CMK (cell line): ENCODE results near the gene EVPL.

Experiments
- DNase-seq: peaks from one replicate; pipeline ENCODE4 v3.0.0-alpha.2; 2010; ENCODE audit warnings: low read depth

EVPL gene

GRCh38 chr17:76017481-76018339, 9.4 kb downstream of the EVPL start:
- no peak for DNase-seq

GRCh38 chr17:76014925-76015261, 12.2 kb downstream of the EVPL start:
- DNase-seq, result no peak

- DNase-seq, result peak; percentile 68
Observed at GRCh38 chr17:76014100-76014924, 12.8 kb downstream of the EVPL start.

- DNase-seq, result no peak
Observed at GRCh38 chr17:76013377-76013932, 13.7 kb downstream of the EVPL start.

- DNase-seq, result no peak
Observed at GRCh38 chr17:76011951-76012350, 15.2 kb downstream of the EVPL start.

- no peak for DNase-seq
Observed at GRCh38 chr17:76009969-76010661, 17.0 kb downstream of the EVPL start.

- no peak for DNase-seq
Observed at GRCh38 chr17:76009447-76009846, 17.7 kb downstream of the EVPL start.

GRCh38 chr17:76008630-76009425, 18.3 kb downstream of the EVPL start:
- no peak for DNase-seq

GRCh38 chr17:76008208-76008607, 18.9 kb downstream of the EVPL start:
- DNase-seq, result no peak

GRCh38 chr17:76007850-76008165, 19.3 kb downstream of the EVPL start:
- no peak for DNase-seq

GRCh38 chr17:76007131-76007849, 19.8 kb downstream of the EVPL start:
- no peak for DNase-seq

GRCh38 chr17:76005263-76006149, 21.6 kb downstream of the EVPL start:
- peak; percentile 31 for DNase-seq

GRCh38 chr17:76004750-76005262, 22.3 kb downstream of the EVPL start:
- no peak for DNase-seq

GRCh38 chr17:76003915-76004314, 23.2 kb downstream of the EVPL start:
- no peak for DNase-seq

- no peak for DNase-seq
Observed at GRCh38 chr17:76002100-76002499, 25.0 kb downstream of the EVPL start.

GRCh38 chr17:76000755-76001521, 26.2 kb downstream of the EVPL start, which contains the start of gene CDK3:
Gene CDK3 (plus strand): TSS chr17:76000855. CDS start chr17:76001426, 571 bp downstream.
- no peak for DNase-seq

GRCh38 chr17:76000016-76000754, 26.9 kb downstream of the EVPL start:
- DNase-seq, result peak; percentile 61

GRCh38 chr17:75998327-75998795, 28.7 kb downstream of the EVPL start:
- no peak for DNase-seq
